Large intestine (tissue), 3 donors: ENCODE measurements around the gene KCNIP3. TPM values are rescaled to one million over a fixed set of nuclear protein-coding genes. Genes with fewer than 3 reads are reported as not detected.

ENCODE experiments used
- DNase-seq, 2 donors: peaks; one replicate each; pipeline versions ENCODE4 v3.0.0 to v3.0.0-alpha.2; 2013
- H3K27ac ChIP-seq: one replicate; pipeline ENCODE4 v1.5.1; 2013; ENCODE audit warnings: low read length
- H3K27me3 ChIP-seq: 2 replicates; pipeline ENCODE4 v1.6.1; 2013; ENCODE audit warnings: low read length; ENCODE audit not compliant: control insufficient read depth, insufficient read depth
- H3K36me3 ChIP-seq: 2 replicates; pipeline ENCODE4 v1.6.1; 2013; ENCODE audit warnings: low read length; ENCODE audit not compliant: control insufficient read depth, insufficient read depth
- H3K4me1 ChIP-seq: one replicate; pipeline ENCODE4 v1.6.1; 2013; ENCODE audit warnings: low read length; ENCODE audit not compliant: control insufficient read depth, insufficient read depth
- H3K4me3 ChIP-seq: one replicate; pipeline ENCODE4 v1.5.1; 2013; ENCODE audit warnings: low read length
- H3K9me3 ChIP-seq: one replicate; pipeline ENCODE4 v1.6.1; 2013; ENCODE audit warnings: mild to moderate bottlenecking, low read depth, low read length, moderate library complexity; ENCODE audit not compliant: control insufficient read depth
- WGBS: methylation state at CpG from one replicate; pipeline ENCODE4 v1.1.5; 2013; ENCODE audit warnings: low lambda C conversion rate; ENCODE audit not compliant: insufficient coverage; 5-methylcytosine and 5-hydroxymethylcytosine counted together
- polyA plus RNA-seq: library from polyadenylated mRNA; unstranded; fragments of 120-200 nt; gene quantifications from one replicate; pipeline ENCODE4 v1.2.1, GENCODE V29; 2013

Gene KCNIP3
- polyA plus RNA-seq, 1 donor: 2.1 TPM

DNA sequence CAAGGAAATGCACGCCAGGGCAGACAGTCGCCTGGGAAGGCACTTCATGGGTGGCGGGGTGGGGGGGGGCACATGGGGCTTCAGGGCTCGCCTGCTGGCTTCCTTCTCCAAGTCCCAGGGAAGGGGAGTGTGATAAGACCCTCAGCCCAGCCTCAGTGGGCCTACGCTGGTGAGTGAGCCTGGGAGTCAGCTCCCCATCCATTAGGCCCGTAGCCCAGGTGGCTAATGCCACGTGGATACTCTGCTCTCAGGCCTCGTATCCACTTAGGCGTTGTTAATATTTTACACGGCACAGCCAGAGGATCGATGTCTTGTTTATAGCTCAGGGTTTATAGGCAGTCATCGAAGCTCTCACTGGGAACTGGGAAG lies 47.1 kb downstream of the KCNIP3 start:
- Histone ChIP-seq H3K27me3 (peaks cover 76% of the 10 kb centered on the region), H3K27ac (no peak overlapping the region), H3K9me3 (peaks cover 3% of the 10 kb centered on the region), H3K36me3 (no peaks in the 10 kb centered on the region), H3K4me3 (no peak overlapping the region), H3K4me1 (no peaks in the 10 kb centered on the region)
- no peak for DNase-seq
- no CpG with 5 or more reads among the region's 12 CpGs for WGBS

DNA sequence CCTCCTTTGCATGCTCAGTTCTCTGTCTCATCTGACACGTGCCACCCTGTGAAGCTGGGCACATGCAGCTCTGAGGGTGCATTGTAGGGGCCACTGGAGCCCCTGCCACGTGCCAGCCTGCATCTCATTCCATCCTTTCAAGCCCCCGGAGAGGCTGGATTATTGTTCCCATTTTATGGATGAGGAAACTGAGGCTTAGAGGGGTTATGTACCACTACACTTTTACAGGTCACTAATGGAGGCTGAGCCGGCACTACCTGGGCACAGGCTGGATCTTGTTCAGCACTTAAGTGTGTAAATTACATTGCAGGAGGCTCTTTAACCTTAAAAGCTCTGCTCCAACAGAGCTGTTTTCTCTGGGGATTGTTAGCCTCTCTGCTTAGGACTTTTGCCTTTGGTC lies 47.5 kb downstream of the KCNIP3 start:
- no peak for DNase-seq
- Histone ChIP-seq H3K27me3 (peaks cover 80% of the 10 kb centered on the region), H3K4me1 (no peaks in the 10 kb centered on the region), H3K36me3 (no peaks in the 10 kb centered on the region), H3K4me3 (no peak overlapping the region), H3K27ac (no peak overlapping the region), H3K9me3 (peaks cover 3% of the 10 kb centered on the region)
- no CpG with 5 or more reads among the region's 4 CpGs for WGBS

DNA sequence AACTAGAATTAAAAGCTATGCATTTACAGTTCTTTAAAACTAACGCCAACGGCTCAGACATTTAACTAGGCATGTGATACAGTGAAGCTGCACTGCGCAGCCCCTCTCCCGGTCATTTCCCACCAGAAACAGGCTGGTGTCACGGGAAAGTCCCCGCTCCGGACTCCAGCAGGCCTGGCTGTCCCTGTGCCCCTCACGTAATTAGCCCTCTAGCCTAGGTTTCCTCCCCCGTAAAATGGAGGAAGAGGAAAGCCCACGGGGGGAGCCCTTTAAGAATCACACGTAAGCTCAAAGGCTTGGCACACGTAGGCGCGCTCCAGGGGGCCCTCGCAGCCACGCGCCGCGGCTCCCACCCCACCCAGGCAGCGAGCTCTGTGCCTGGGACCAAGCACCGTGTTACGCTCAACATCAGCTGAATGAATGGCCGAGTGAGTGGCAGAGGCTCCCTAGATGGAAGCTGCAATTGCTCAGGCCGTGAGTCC lies 48.0 kb downstream of the KCNIP3 start:
- Histone ChIP-seq H3K9me3 (peaks cover 3% of the 10 kb centered on the region), H3K27ac (no peak overlapping the region), H3K27me3 (peaks cover 85% of the 10 kb centered on the region), H3K36me3 (no peaks in the 10 kb centered on the region), H3K4me1 (no peaks in the 10 kb centered on the region), H3K4me3 (no peak overlapping the region)
- WGBS: no CpG with 5 or more reads among the region's 24 CpGs
- no peak for DNase-seq

DNA sequence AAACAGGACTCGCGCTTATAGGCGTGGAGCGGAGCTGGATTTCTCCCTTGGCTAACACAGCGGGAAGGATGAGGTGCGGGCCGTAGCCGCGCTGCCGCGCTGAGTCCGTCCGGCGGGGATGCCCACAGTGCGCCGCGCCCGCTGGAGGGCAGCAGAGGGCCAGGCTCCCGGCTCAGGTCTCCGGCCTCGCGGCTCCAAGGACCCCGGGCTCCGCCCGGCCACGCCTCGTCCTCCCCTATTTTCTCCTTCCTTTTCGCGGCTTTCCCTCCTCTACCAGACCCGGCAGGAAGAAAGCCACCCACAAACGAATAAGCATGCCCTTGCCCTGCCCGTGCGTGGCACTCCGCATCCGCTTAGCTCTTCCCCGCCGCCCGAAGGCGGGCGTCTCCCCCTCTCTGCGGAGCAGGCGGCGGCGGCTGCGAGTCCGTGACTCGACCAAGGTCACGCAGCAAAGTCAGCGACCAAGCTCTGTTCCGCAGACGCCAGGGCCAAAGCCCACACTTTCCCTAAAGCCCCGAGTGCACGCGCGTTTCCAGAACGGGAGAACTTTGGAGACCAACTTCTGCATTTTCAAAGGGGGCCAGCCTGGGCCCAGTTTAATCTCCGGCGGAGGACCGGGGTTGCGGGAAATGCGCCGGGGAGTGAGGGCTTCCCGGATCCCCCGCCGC lies 48.5 kb downstream of the KCNIP3 start:
- Histone ChIP-seq H3K27ac (no peak overlapping the region), H3K4me3 (peak overlapping the region; percentile 38), H3K36me3 (no peaks in the 10 kb centered on the region), H3K27me3 (peaks cover 85% of the 10 kb centered on the region), H3K9me3 (peaks cover 3% of the 10 kb centered on the region), H3K4me1 (no peaks in the 10 kb centered on the region)
- peak; percentile 61 to 65 for DNase-seq
- no CpG with 5 or more reads among the region's 65 CpGs for WGBS

DNA sequence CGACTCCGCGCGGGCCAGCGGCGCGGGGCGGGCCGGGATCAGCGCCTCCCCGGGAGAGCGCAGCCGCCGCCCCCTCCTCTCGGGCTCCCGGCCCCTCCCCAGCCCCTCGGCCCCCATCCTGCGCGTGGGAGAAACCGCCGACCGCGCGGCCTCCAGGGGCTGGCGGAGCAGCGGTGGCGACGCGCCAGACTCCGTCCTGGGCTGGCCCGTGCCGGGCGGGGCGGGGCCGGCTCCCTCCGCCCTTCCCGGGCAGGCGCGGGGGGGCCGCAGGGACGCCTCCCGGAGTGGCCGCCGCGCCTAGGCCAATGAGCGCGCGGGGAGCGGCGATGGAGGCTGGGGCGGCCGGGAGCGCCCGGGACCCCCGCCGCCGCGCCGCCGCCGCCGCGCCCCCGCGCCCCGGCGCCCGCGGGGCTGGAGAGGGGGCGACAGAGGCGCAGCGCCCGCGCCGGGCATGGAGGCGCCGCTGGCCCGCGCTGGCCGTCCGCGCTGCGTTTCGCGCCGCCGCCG lies 49.1 kb downstream of the KCNIP3 start:
- WGBS: no CpG with 5 or more reads among the region's 88 CpGs
- no peaks in the 10 kb centered on the region for H3K4me1 ChIP-seq
- H3K27ac ChIP-seq: no peak overlapping the region
- peaks cover 3% of the 10 kb centered on the region for H3K9me3 ChIP-seq
- peak in 1 of 2 donors; percentile 30 for DNase-seq
- H3K4me3 ChIP-seq: no peak overlapping the region
- H3K27me3 ChIP-seq: peaks cover 79% of the 10 kb centered on the region
- H3K36me3 ChIP-seq: no peaks in the 10 kb centered on the region

DNA sequence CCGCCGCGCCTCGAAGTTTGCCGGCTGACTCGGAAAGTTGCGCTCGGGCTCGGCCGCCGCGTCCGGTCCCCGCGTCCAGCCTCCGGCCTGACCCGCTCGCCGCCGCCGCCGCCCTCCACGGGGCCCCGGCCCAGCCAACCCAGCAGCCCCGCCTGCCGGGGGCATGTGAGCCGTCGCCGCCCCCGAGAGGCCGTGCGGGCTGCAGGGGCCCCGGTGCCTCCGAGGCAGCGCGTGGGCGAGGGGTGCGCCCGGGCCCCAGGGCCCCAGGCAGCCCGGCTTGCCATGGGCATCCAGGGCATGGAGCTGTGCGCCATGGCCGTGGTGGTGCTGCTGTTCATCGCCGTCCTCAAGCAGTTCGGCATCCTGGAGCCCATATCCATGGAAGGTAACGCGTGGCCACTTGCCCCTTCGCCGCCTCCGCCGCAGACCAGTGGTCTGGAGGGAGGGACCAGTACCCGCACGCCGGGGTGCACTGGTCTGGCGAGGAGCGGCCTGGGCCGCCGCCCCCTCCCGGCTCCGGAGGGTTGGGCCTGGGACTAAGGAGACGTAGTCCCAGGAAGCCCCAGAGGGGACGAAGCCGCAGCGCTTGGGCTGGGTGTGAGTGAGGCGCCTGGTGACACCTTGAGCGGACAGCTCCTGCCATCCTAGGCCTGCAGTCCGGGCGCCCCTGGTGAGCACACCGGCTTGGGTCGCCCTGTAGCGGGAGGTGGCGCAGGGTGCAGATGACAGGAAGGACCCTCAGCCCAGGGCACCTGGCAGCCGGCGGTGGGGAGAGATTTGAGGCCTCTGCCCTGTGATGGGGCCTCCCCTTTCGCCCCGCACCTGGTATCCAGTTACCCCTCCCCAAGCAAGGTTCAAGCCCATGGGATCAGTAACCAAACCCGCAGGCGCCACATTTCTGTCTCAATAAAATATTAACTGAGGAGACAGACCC lies 49.9 kb downstream of the KCNIP3 start:
- H3K27me3 ChIP-seq: peaks cover 76% of the 10 kb centered on the region
- H3K4me1 ChIP-seq: no peaks in the 10 kb centered on the region
- H3K36me3 ChIP-seq: no peaks in the 10 kb centered on the region
- no peak overlapping the region for H3K4me3 ChIP-seq
- H3K27ac ChIP-seq: no peak overlapping the region
- peaks cover 3% of the 10 kb centered on the region for H3K9me3 ChIP-seq
- DNase-seq: peak in 1 of 2 donors; percentile 33
- WGBS: no CpG with 5 or more reads among the region's 78 CpGs

DNA sequence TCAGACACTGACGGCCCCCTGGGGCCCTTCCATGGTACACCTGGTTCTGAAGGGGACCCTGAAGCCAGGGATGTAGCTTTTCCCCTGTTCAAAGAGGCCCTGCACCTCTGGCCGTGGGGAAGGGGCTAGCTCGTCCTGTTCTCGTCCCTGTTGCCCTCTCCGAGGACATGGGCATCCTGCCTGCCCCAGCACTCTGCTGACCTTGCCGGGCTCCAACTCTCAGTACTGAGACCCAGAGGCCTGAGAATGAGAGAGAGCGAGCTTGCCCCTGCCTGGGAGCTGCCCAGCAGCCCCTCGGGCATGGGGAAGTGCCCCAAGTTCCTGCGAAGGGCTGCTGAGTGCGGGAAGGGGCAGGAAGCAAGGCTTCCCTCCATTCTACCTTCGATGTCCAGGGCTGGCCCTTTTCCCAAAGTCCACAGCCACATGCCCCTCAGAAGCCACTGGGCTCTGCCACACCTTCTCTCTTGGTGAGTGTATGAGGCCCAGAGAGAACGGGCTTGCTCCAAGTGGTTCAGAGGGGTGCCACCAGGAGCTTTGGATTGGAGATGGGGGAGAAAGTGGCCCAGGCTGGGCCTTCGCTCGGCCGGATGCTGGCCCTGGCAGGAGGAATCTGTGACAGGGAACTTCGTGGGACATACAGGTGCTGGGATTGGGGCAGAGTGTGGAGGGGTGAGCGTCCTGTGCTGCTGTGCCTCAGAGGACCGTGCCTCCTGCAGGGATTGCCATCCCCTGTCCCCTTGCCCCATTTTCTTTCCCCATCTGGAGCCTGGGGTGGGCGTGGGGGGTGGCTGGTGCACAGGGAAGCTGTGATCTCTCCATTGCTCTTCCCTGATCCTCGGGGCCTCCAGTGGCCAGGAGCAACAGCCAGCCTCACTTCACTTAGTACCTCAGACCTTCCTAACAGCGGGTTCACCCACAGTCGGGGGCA lies 50.8 kb downstream of the KCNIP3 start:
- H3K9me3 ChIP-seq: peaks cover 3% of the 10 kb centered on the region
- no peaks in the 10 kb centered on the region for H3K4me1 ChIP-seq
- H3K27me3 ChIP-seq: peaks cover 67% of the 10 kb centered on the region
- DNase-seq: no peak
- no CpG with 5 or more reads among the region's 22 CpGs for WGBS
- no peaks in the 10 kb centered on the region for H3K36me3 ChIP-seq
- H3K27ac ChIP-seq: no peak overlapping the region
- no peak overlapping the region for H3K4me3 ChIP-seq

DNA sequence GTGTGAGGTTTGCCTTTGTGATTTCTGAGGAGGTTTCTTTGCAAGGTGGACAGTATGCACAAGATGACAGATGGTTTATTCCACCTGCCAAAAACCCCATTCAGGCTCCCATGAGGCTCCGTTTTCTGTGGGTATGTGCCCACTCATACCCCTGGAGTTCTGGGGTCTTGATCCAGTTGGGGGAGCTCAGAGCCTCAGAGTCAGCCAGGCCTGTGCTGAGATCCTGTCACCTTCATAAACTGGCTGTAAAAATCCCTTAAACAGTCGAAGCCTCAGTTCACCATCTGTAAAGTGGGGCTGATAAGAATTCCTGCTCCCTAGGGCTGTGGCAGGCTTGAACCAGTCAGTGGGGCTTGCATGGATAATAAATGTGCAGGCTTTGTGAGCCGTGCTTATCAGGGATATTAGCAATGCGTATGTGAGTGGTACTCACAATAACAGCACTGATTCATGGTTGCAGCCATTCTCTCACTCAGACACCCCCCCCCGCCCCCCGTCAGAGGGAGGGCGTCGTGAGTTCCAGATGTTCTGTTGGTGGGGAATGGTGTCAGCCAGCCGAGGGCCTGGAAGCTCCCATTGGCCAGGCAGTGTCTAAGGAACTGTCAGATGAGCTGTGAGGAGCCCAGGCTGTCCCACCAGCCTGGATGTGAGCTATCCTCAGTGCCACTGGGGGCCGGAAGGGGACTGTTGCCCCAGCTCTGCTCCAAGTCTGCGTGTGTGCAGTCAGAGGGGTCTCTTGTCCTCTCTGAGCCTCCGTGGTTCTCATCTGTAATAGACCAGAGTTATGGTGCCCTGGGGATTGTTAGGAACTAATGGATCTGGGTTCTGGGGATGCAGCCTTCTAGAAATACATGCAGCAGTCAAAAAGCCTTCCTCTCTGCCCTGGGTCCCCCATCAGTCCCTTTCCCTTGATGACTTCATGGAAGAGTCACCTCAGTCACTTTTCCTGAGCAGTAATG lies 51.7 kb downstream of the KCNIP3 start:
- DNase-seq: no peak
- no peaks in the 10 kb centered on the region for H3K4me1 ChIP-seq
- WGBS: no CpG with 5 or more reads among the region's 12 CpGs

DNA sequence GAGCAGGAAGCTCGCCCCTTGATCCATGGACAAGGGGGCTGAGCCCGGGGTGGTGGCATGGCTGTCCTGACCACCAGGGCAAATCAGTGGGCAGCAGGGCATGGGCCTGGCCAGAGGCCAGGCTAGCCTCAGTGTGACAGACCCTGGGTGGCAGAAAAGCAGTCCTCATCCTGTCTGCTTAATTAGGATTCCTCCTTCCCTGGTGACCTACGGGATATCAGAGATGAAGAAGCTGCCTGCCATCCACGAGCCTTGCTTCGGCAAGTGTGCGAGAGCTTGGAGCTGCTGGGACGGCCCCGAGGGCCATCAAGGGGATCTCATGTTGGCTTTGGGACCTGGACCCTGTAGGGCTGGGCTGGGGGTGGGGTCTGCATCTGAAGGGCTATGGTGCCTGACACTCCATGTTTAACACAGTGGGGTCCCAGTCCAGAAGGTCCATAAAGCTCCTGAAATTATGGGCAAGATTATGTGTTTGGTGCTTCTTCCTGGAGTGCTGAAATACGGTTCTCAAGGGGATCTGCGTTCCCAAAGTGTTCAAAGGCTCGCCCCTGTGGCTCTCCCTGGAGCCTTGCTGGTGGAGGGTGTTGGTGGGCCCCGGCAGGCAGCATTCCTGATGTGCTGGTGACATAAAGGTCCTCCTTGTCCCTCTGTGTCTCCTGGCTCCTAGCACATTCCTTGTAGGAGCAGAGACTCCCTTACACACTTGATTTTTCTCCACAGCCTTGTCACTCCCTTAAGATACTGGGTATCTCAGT lies 52.6 kb downstream of the KCNIP3 start:
- peaks cover 3% of the 10 kb centered on the region for H3K9me3 ChIP-seq
- peaks cover 49% of the 10 kb centered on the region for H3K27me3 ChIP-seq
- H3K36me3 ChIP-seq: no peaks in the 10 kb centered on the region
- no peak for DNase-seq
- no peaks in the 10 kb centered on the region for H3K4me1 ChIP-seq
- no peak overlapping the region for H3K27ac ChIP-seq
- H3K4me3 ChIP-seq: no peak overlapping the region
- no CpG with 5 or more reads among the region's 12 CpGs for WGBS

More for the DNA sequence above, 51.7 kb downstream of the KCNIP3 start:
- H3K4me3 ChIP-seq: no peak overlapping the region
- no peaks in the 10 kb centered on the region for H3K36me3 ChIP-seq
- peaks cover 57% of the 10 kb centered on the region for H3K27me3 ChIP-seq
- H3K27ac ChIP-seq: no peak overlapping the region
- H3K9me3 ChIP-seq: peaks cover 3% of the 10 kb centered on the region
